Skin of body (tissue), 2 donors: ENCODE results near the gene NUAK1. TPM values are rescaled to one million over a fixed set of nuclear protein-coding genes. Genes with fewer than 3 reads are reported as not detected.
"Not testable (repeated sequence)": the region's sequence is repeated elsewhere in the genome, so short reads cannot be mapped to it uniquely, and the experiment has no call there.

Experiments used
- DNase-seq: peaks from one replicate; lab custom pipeline; 2025; lab: John Stamatoyannopoulos, UW
- total RNA-seq: library from RNA; depleted of rRNA; stranded (reverse); fragments of >200 nt; gene quantifications from one replicate; pipeline ENCODE4 v1.2.3, GENCODE V29; 2014

NUAK1 gene
- total RNA-seq, 1 donor from 2014 or later = 24.5 TPM

- no peak for DNase-seq
These were observed 104.4 kb downstream of the NUAK1 start for GRCh38 chr12:106034316-106034715.

DNA sequence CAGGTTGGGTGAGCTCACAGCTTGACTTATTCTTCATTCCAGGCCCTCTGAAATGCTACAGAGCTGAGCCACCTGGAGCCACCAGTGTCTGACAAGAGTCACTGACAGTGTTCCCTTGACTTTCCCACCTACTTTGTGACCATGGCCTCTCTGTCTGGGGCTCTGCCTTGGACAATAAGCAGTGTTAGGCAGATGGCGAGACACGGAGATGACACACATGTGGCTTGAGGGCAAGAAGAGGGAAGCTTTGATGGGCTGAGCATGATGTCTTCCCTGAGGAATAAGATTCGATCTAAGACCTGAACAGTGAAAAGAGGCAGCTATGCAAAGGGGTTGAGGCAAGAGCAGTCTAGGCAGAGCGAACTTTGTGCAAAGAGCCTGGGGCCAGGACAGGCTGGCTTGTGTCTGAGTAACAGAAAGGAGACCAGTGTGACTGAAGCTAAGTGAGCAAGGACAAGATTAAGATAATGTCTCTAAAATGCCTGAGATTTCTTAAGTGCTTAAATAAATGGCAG lies 105.5 kb downstream of the NUAK1 start:
- DNase-seq = no peak

GRCh38 chr12:106032623-106032925 lies 106.2 kb downstream of the NUAK1 start:
- DNase-seq = no peak

GRCh38 chr12:106031761-106032622 lies 106.8 kb downstream of the NUAK1 start:
- no peak for DNase-seq

- DNase-seq = no peak
These were observed 108.3 kb downstream of the NUAK1 start for GRCh38 chr12:106030210-106031071.

- DNase-seq = no peak
These were observed 109.2 kb downstream of the NUAK1 start for GRCh38 chr12:106029532-106029931.

GRCh38 chr12:106027911-106028310 lies 110.8 kb downstream of the NUAK1 start:
- no peak for DNase-seq

- DNase-seq = no peak
These were observed 111.5 kb downstream of the NUAK1 start for GRCh38 chr12:106027286-106027685.

DNA sequence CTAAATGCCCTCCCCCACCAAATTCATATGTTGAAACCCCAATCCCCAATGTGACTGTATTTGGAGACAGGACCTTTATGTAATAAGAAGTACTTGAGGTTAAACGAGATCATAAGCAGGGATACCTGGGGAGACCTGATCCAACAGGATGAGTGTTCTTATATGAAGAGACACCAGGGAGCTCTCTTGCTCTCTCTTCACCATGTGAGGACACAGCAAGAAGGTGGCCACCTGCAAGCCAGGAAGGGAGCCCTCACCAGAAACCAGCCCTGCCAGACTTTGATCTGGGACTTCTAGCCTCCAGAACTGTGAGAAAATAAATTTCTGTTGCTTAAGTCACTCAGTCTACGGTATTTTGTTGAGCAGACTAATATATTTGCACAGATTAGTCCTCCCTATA lies 113.6 kb downstream of the NUAK1 start:
- no peak for DNase-seq

- no peak for DNase-seq
These were observed 115.7 kb downstream of the NUAK1 start for GRCh38 chr12:106023039-106023438.

- DNase-seq = no peak
These were observed 116.2 kb downstream of the NUAK1 start for GRCh38 chr12:106022568-106023012.

DNA sequence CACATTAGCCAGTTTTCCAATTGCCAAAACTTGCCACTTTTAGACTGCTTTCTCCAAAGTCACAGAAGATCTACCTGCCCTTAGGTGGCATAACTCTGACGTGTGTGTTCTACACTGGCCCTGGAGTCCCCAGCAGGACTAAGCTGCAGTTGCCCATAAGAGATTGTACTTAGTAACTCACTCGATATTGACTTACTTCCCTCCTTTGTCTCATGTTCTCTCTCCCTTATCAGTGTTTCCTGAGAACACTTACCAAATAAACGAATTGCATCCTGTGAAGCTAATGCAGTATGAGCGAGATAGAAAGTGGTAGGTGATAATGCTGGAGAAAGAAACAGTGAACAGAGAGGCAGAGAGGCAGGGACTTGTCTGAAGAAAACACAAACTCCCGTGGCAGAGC lies 117.2 kb downstream of the NUAK1 start:
- DNase-seq = no peak

DNA sequence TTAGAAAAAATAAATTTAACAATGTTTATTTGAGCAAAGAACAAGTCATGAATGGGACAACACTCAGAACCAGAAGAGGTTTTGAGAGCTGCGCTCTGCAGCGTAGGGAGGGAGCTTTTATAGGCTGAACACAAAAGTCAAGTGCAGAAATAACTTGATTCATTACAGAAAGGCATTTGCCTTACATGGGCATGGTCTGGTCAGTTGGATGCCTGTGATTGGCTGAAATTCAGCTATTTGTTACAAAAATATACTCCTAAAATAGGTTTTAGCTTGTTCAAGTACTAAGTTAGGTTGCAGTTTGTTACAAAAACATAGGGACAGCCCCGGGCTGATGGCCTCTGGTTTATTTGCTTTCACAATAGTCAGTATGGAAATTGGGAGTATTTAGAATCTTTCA lies 118.0 kb downstream of the NUAK1 start:
- DNase-seq = no peak

DNA sequence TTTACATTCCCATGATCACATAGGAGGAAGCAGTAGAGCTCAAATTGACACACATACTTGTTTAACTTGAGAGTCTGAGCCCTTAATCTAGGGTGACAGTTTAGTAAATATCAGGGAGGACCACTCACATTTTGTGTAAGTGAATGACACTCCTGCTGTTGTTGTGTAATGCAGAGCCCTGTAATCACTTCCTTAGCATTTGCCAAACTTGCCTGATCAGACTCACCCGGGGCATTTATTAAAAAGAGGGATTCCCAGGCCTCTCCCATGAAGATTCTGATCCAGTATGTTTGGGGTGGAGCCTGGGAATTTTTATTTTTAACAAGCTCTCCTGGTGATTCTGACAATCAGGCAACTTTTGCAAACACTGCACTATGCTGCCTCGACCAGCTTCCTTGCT lies 119.6 kb downstream of the NUAK1 start:
- no peak for DNase-seq

- DNase-seq = no peak
These were observed 120.5 kb downstream of the NUAK1 start for GRCh38 chr12:106018286-106018685.

DNA sequence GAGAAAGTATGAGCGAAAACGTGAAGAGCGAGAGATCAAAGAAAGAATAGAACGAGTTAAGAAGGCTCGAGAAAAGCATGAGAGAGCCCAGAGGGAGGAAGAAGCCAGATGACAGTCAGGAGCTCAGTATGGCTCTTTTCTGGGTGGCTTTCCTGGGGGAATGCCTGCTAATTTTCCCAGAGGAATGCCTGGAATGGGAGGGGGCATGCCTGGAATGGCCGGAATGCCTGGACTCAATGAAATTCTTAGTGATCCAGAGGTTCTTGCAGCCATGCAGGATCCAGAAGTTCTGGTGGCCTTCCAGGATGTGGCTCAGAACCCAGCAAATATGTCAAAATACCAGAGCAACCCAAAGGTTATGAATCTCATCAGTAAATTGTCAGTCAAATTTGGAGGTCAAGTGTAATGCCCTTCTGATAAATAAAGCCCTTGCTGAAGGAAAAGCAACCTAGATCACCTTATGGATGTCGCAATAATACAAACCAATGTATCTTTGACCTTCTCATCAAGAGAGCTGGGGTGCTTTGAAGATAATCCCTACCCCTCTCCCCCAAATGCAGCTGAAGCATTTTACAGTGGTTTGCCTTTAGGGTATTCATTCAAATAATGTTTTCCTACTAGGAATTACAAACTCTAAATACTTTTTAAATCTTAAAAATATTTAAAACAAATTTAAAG lies 122.0 kb downstream of the NUAK1 start:
- not testable (repeated sequence) for DNase-seq

DNA sequence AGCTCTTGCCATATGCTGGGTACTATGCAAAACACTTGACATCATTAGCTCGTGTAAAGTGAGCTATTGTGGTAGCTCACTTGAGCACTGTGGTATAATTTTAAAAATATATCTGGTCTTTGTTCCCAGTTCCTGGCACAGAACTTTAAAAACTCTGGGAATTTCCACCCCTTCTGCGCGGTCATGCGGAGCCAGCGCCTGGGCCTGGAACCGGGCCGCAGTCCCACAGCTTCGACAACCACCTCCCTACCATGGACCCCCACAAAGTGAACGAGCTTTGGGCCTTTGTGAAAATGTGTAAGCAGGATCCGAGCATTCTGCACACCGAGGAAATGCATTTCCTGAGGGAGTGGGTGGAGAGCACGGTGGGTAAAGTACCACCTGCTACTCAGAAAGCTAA lies 123.1 kb downstream of the NUAK1 start:
- no peak for DNase-seq

GRCh38 chr12:106013941-106014340 lies 124.8 kb downstream of the NUAK1 start:
- DNase-seq = no peak
